HEK293 (cell line): Measurements from ENCODE around the gene KCNJ1.

Experiments used
- CTCF ChIA-PET: fragments of 350-600 bp; formaldehyde crosslinking; extraction: SDS; loops from one replicate; lab custom pipeline; 2021; ENCODE audit warnings: antibody characterized with exemption; lab: Yijun Ruan, JAX
- POLR2A ChIA-PET: fragments of 300-600 bp; formaldehyde crosslinking; extraction: SDS; loops from one replicate; lab custom pipeline; 2020; ENCODE audit warnings: antibody characterized with exemption, inconsistent platforms; lab: Yijun Ruan, JAX
- H3K27ac ChIP-seq: fragments of 200-500 bp; sonication (Bioruptor generic); 2 replicates; pipeline ENCODE4 v1.5.1; 2014; ENCODE audit warnings: low read depth, low read length, control low read depth, inconsistent platforms; ENCODE audit errors: extremely low read depth
- H3K36me3 ChIP-seq, 2 experiments: fragments of 200-500 bp in 1 of 2; sonication (Bioruptor generic) in 1 of 2; 1 replicate in 1 of 2; 2 replicates in 1 of 2; pipeline ENCODE4 v1.5.1; 2014 to 2017; ENCODE audit warnings: inconsistent platforms in 2 of 2, low read length in 2 of 2; ENCODE audit not compliant: control insufficient read depth in 2 of 2, insufficient read depth in 1 of 2
- H3K4me1 ChIP-seq: fragments of 200-500 bp; sonication (Bioruptor generic); 2 replicates; pipeline ENCODE4 v1.5.1; 2014; ENCODE audit warnings: mild to moderate bottlenecking, low read length, inconsistent platforms; ENCODE audit not compliant: control insufficient read depth, insufficient read depth
- H3K4me3 ChIP-seq: 2 replicates; pipeline ENCODE4 v1.5.1; 2011; ENCODE audit warnings: low read depth, mild to moderate bottlenecking, control low read depth, low read length, moderate library complexity
- H3K9me3 ChIP-seq: fragments of 200-500 bp; sonication (Bioruptor generic); 2 replicates; pipeline ENCODE4 v1.5.1; 2014; ENCODE audit warnings: low read depth, low read length, inconsistent platforms; ENCODE audit not compliant: control insufficient read depth, insufficient read depth
- EGR2 ChIP-seq: fragments of 450-650 bp; formaldehyde crosslinking; IDR thresholded peaks from 2 replicates; pipeline ENCODE4 v1.5.1; 2016; ENCODE audit warnings: low read depth, missing biosample characterization, missing genetic modification characterization
- IKZF3 ChIP-seq: fragments of 450-650 bp; IDR thresholded peaks from 2 replicates; pipeline ENCODE4 v1.5.0; 2018; ENCODE audit warnings: missing biosample characterization, mild to moderate bottlenecking, missing genetic modification characterization, moderate library complexity
- TCF7L2 ChIP-seq: IDR thresholded peaks from 2 replicates; pipeline ENCODE4 v1.6.1; 2011; ENCODE audit warnings: low read depth, mild to moderate bottlenecking, inconsistent platforms, low read length, moderate library complexity, borderline replicate concordance
- ZBTB48 ChIP-seq: fragments of 450-650 bp; formaldehyde crosslinking; IDR thresholded peaks from 2 replicates; pipeline ENCODE4 v1.5.1; 2016; ENCODE audit warnings: missing biosample characterization, missing genetic modification characterization
- ZFHX2 ChIP-seq: fragments of 450-650 bp; formaldehyde crosslinking; conservative IDR thresholded peaks from 2 replicates; pipeline ENCODE4 v1.5.1; 2016; ENCODE audit warnings: missing biosample characterization, missing genetic modification characterization
- ZFP41 ChIP-seq: fragments of 450-650 bp; formaldehyde crosslinking; IDR thresholded peaks from 2 replicates; pipeline ENCODE4 v1.5.1; 2016; ENCODE audit warnings: missing biosample characterization, missing genetic modification characterization, borderline replicate concordance
- ZIC2 ChIP-seq: fragments of 450-650 bp; formaldehyde crosslinking; IDR thresholded peaks from 2 replicates; pipeline ENCODE4 v1.5.1; 2016; ENCODE audit warnings: missing biosample characterization, missing genetic modification characterization
- ZNF112 ChIP-seq: fragments of 450-650 bp; formaldehyde crosslinking; IDR thresholded peaks from 2 replicates; pipeline ENCODE4 v1.5.0; 2017; ENCODE audit warnings: missing biosample characterization, missing genetic modification characterization
- ZNF175 ChIP-seq: fragments of 450-650 bp; formaldehyde crosslinking; IDR thresholded peaks from 2 replicates; pipeline ENCODE4 v1.5.1; 2016; ENCODE audit warnings: missing biosample characterization, missing genetic modification characterization
- ZNF2 ChIP-seq: fragments of 450-650 bp; formaldehyde crosslinking; IDR thresholded peaks from 2 replicates; pipeline ENCODE4 v1.5.1; 2016; ENCODE audit warnings: missing biosample characterization, missing genetic modification characterization
- ZNF223 ChIP-seq: fragments of 450-650 bp; formaldehyde crosslinking; IDR thresholded peaks from 2 replicates; pipeline ENCODE4 v1.5.1; 2016; ENCODE audit warnings: missing biosample characterization, missing genetic modification characterization
- ZNF510 ChIP-seq: fragments of 450-650 bp; formaldehyde crosslinking; IDR thresholded peaks from 2 replicates; pipeline ENCODE4 v1.5.1; 2018; ENCODE audit warnings: mild to moderate bottlenecking, missing genetic modification characterization, missing biosample characterization; ENCODE audit not compliant: insufficient replicate concordance
- ZNF530 ChIP-seq: fragments of 450-650 bp; formaldehyde crosslinking; IDR thresholded peaks from 2 replicates; pipeline ENCODE4 v1.5.1; 2016; ENCODE audit warnings: low read depth, missing biosample characterization, missing genetic modification characterization
- ZNF548 ChIP-seq: fragments of 450-650 bp; formaldehyde crosslinking; IDR thresholded peaks from 2 replicates; pipeline ENCODE4 v1.5.1; 2016; ENCODE audit warnings: missing biosample characterization, missing genetic modification characterization
- ZNF549 ChIP-seq: fragments of 450-650 bp; IDR thresholded peaks from 2 replicates; pipeline ENCODE4 v1.5.1; 2018; ENCODE audit warnings: missing biosample characterization, missing genetic modification characterization, mild to moderate bottlenecking, inconsistent platforms, moderate library complexity
- ZNF560 ChIP-seq: fragments of 450-650 bp; formaldehyde crosslinking; IDR thresholded peaks from 2 replicates; pipeline ENCODE4 v1.5.1; 2017; ENCODE audit warnings: missing biosample characterization, missing genetic modification characterization, borderline replicate concordance
- ZNF626 ChIP-seq: fragments of 450-650 bp; sonication (Bioruptor Pico); formaldehyde crosslinking; IDR thresholded peaks from 2 replicates; pipeline ENCODE4 v1.5.1; 2018; ENCODE audit warnings: missing biosample characterization, missing genetic modification characterization, inconsistent platforms
- ZNF701 ChIP-seq: fragments of 450-650 bp; formaldehyde crosslinking; IDR thresholded peaks from 2 replicates; pipeline ENCODE4 v1.5.1; 2016; ENCODE audit warnings: missing biosample characterization, missing genetic modification characterization
- TF ChIP-seq, protein P1 (sequence below): fragments of 450-650 bp; IDR thresholded peaks from 2 replicates; pipeline ENCODE4 v1.5.1; 2018; ENCODE audit warnings: missing biosample characterization, missing genetic modification characterization
- TF ChIP-seq, protein P2 (sequence below): fragments of 450-650 bp; formaldehyde crosslinking; optimal IDR thresholded peaks from 2 replicates; pipeline ENCODE3; 2016; ENCODE audit warnings: missing biosample characterization, mild to moderate bottlenecking, missing genetic modification characterization

The KCNJ1 gene

DNA sequence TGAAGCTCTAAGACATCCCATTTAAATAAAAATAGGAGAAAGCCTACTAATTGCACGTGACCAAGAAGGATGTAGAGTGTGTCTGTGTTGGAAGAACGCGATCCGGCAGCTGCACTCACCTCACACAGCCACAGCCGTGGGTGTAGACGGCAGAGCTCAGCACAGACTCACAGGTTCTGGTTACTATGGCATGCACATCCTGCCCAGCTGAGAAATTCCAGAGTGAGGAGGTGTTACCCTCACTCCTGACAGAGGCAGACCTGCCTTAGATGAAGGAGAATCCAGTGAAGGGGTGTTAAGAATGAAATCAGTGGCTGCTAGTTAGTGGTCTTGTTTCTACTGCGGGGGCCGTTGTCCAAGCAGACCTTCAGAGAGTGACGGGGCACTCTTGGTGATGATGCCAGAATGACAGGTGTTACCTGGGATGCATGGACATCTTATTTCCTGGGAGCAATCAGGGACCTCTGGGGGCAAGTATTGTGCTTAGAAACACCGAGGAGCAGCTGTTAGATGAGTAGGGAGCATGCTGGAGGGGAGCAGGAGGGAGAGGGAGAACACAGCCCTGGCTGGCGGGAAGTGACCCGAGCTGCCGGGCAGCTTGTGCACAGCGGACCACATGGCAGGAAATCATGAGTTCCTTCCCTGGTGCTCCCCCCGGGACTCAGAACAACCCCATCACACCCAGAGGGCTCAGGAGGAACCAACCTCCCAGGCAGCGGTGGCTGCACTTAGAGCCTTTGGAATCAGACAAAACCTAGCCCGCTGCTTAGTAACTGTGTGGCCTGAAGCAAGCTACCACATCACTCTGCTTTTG, 36.4 kb upstream of the KCNJ1 start:
- H3K4me3 ChIP-seq: no peak overlapping the region
- POLR2A ChIA-PET: no interaction called here

DNA sequence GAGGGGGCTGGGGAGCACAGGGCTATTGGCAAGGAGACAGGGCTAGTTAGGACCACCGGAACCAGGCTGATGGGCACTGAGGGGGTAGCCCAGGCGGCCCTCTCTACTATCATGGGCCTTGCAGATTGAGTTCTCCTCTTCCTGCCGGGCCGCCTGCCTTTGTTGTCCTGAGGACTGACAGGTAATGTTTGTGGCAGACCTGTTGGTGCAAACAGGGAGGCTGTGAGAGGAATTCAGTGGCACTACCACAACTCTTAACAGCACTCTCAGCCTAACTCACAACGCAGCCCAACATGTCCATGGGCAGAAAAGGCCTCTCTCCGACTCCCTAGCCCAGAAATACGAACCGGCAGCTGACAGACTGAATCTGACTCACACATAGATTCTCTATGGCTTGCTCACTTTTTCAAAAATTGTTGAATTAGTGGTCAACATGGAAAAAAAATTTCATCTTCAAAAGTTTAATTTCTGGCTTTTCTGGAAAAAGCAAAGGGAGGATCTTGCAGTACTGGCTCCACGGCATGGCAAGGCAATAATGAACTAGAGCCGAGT, 35.5 kb upstream of the KCNJ1 start:
- H3K4me1 ChIP-seq: 0 out of 2 replicates have a peak, but pooled peaks cover 3% of the 10 kb centered on the region
- H3K27ac ChIP-seq: no peak overlapping the region
- no peak for TF ChIP-seq ZNF701 (tag by site-specific recombination)
- no peak for TF ChIP-seq ZNF112 (tag by site-specific recombination)
- TF ChIP-seq ZFP41 (tag by site-specific recombination): no peak
- no peak for TF ChIP-seq ZNF560 (tag by site-specific recombination)
- TF ChIP-seq ZNF2 (tag by site-specific recombination): no peak
- TF ChIP-seq ZNF549: no peak
- TF ChIP-seq, protein P1, sequence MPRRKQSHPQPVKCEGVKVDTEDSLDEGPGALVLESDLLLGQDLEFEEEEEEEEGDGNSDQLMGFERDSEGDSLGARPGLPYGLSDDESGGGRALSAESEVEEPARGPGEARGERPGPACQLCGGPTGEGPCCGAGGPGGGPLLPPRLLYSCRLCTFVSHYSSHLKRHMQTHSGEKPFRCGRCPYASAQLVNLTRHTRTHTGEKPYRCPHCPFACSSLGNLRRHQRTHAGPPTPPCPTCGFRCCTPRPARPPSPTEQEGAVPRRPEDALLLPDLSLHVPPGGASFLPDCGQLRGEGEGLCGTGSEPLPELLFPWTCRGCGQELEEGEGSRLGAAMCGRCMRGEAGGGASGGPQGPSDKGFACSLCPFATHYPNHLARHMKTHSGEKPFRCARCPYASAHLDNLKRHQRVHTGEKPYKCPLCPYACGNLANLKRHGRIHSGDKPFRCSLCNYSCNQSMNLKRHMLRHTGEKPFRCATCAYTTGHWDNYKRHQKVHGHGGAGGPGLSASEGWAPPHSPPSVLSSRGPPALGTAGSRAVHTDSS: no peak
- no peak for TF ChIP-seq ZNF626 (tag by site-specific recombination)
- no peak for TF ChIP-seq ZNF175 (tag by site-specific recombination)
- TF ChIP-seq, all 188 proteins: peak for 0
- peaks cover 0 to 3% of the 10 kb centered on the region in 2 experiments; a peak in 1 of 3 replicates for H3K36me3 ChIP-seq
- H3K9me3 ChIP-seq: no peaks in the 10 kb centered on the region
- H3K4me3 ChIP-seq: no peak overlapping the region
- ChIA-PET CTCF (interaction anchor here (0.7 to 2.1 kb wide), 5 partner anchors 14 to 849 kb away, joined by 3 to 9 read pairs (median 5); no protein-coding TSS in a partner anchor), POLR2A (no interaction called here)

More for the DNA sequence above, 36.4 kb upstream of the KCNJ1 start:
- Histone ChIP-seq H3K9me3 (no peaks in the 10 kb centered on the region), H3K27ac (no peak overlapping the region), H3K4me1 (0 out of 2 replicates have a peak, but pooled peaks cover 3% of the 10 kb centered on the region)
- CTCF ChIA-PET: interaction anchor here (0.5 to 2.1 kb wide), 5 partner anchors 15 to 848 kb away, joined by 3 to 9 read pairs (median 3); no protein-coding TSS in a partner anchor
- TF ChIP-seq, protein P2, sequence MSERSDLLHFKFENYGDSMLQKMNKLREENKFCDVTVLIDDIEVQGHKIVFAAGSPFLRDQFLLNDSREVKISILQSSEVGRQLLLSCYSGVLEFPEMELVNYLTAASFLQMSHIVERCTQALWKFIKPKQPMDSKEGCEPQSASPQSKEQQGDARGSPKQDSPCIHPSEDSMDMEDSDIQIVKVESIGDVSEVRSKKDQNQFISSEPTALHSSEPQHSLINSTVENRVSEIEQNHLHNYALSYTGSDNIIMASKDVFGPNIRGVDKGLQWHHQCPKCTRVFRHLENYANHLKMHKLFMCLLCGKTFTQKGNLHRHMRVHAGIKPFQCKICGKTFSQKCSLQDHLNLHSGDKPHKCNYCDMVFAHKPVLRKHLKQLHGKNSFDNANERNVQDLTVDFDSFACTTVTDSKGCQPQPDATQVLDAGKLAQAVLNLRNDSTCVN: no peak
- no peak for TF ChIP-seq ZIC2 (tag by site-specific recombination)
- no peak for TF ChIP-seq ZFP41 (tag by site-specific recombination)
- TF ChIP-seq ZNF223: no peak
- no peak for TF ChIP-seq IKZF3
- TF ChIP-seq ZFHX2: peak; percentile 56
- TF ChIP-seq EGR2: peak; percentile 58
- TF ChIP-seq, all 188 proteins: peak for 2
- peaks cover 0 to 3% of the 10 kb centered on the region in 2 experiments; a peak in 1 of 3 replicates for H3K36me3 ChIP-seq

DNA sequence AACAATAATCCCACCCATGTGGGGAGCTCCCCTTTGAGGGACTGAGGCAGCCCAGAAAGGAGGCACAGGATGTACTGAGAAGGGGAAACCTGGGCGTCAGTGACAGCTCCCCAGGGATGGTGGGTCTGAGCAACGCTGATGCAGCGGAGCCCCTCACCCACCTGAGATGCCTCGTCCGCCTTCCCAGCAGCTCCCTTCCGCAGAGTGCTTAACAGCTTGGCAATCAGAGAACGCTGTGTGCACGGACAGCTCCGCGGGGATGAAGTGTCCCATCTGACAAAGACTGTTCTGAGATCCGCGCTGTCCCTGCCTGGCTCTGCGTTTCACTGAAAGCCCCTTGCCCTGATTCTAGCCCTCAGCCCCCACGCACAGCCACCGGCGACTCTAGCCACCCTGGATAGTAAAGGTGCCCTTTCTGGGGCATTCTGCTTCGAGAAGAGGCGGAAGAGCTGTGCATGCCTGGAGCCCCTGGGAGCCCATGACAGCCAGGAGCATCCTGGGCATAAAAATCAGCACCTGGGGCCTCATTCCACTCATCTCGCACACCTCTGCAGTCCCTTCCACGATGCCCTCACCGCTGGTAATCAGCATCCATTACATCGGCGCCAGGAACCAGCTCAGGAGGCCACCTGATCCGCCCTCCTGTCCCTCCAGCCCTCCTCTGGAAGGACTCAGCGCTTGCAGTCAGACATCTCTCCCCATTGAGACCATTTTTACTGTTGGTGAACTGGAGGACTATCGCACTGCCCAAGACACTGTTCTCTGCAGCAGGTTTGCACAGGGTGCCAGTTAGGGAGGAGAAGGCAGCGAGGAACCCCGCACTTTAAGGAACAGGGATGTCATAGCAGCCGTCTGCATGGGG, 34.8 kb upstream of the KCNJ1 start:
- CTCF ChIA-PET: interaction anchor here (1.6 to 2.1 kb wide), 2 partner anchors 16 to 54 kb away, joined by 5 to 9 read pairs; no protein-coding TSS in a partner anchor
- no peak overlapping the region for H3K27ac ChIP-seq

More for the DNA sequence above, 34.8 kb upstream of the KCNJ1 start:
- POLR2A ChIA-PET: no interaction called here
- peaks cover 0 to 3% of the 10 kb centered on the region in 2 experiments; a peak in 1 of 3 replicates for H3K36me3 ChIP-seq
- H3K9me3 ChIP-seq: no peaks in the 10 kb centered on the region
- H3K4me3 ChIP-seq: no peak overlapping the region
- 0 out of 2 replicates have a peak, but pooled peaks cover 3% of the 10 kb centered on the region for H3K4me1 ChIP-seq
- no peak for TF ChIP-seq ZNF548 (tag by site-specific recombination)
- no peak for TF ChIP-seq ZNF530
- TF ChIP-seq ZBTB48 (tag by site-specific recombination): no peak
- TF ChIP-seq ZNF510 (tag by site-specific recombination): no peak
- no peak for TF ChIP-seq TCF7L2
